NCI-H1417 (cell line): ENCODE measurements around the gene MMP24OS.

Source experiments
- DNase-seq, 3 experiments: peaks; one replicate each; lab custom pipeline; 2025; lab: John Stamatoyannopoulos, UW

Gene MMP24OS

DNA sequence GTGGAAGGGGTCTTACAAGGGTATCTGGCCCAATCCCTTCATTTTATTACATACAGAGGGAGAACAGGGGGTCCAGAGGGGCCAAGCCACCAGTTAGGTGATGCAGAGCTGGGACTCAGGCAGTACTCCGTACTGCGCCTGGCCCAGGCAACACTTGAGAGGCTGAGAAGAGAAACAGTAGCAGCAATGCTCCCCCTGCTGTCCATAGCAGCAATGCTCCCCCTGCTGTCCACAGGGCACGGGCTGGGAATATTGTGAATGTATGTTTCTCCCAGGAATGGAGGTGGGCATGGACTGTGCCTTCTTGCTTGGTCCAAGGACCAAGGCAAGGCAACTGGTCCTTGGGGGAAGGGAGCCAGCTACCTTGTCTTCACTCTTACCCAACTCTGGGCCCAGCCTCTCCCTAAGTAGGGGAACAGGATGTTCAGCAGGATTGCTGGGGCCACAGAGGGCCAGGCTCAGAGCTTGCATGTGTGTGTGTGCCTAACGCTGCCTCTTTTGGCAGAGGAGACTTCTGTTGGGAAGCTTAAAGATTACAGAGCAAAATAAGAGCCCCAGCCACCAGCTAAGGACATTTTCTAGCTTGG lies 29.1 kb upstream of the MMP24OS start:
- DNase-seq: peak; percentile 2 to 62 (median 25)

DNA sequence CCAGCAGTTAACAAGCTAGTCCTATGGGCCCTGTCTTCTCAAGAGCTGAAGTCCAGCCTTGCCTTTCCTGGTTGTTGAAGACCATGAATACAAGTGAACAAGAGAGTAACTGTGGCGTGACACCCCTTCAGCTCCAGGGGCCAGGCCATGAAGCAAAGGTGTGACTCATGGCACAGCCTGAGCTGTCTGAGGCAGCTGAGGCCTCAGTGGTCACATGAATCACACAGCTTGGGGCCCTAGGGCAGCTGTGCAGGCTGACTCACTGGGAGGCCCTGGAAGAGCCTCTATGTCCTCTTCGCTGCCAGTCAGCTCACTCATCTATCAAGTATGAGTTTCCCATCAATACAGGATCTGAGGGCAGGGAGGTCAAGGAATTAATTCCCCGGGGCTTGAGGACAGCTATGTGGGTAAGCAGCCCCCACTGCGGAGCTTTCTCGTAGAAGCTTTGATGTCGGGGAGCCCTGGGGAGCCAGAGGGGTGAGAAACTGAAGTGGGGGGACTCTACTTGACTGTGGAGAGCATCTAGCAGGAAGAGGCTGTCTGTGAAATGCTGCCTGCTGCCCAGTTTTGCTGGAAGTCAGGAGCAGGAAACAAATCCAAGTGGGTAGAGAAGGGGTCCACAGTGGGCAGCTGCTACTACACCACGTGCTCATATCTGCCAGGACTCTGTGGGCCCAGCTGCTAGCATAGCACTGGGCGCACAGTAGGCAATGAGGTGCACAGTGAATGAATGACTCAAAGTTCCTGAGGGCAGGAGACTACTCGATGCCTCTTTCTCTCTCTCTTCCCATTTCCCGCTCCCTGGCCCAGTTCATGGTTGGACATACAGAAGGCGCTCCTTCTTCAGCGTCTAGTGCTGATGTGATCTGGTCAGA lies 28.0 kb upstream of the MMP24OS start:
- DNase-seq: no peak

DNA sequence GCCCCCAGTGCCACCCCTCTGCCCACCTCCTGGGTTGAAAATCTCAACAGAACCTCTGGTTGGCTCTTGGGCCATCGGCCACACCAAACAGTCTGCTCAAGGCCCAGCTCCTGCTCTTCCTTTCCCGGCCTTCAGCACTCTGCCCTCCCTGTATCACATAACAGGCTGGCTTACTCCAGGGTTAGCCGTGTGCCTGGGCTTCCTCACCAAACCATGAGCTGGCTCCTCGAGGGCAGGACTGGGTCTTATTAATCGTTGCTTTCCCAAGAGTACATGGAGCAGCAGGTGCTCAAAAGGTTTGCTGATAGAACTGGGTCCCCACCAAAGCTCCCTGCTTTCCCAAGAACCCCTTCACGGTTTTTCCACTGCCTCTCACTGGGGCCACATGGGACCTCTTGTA lies 27.0 kb upstream of the MMP24OS start:
- no peak for DNase-seq

DNA sequence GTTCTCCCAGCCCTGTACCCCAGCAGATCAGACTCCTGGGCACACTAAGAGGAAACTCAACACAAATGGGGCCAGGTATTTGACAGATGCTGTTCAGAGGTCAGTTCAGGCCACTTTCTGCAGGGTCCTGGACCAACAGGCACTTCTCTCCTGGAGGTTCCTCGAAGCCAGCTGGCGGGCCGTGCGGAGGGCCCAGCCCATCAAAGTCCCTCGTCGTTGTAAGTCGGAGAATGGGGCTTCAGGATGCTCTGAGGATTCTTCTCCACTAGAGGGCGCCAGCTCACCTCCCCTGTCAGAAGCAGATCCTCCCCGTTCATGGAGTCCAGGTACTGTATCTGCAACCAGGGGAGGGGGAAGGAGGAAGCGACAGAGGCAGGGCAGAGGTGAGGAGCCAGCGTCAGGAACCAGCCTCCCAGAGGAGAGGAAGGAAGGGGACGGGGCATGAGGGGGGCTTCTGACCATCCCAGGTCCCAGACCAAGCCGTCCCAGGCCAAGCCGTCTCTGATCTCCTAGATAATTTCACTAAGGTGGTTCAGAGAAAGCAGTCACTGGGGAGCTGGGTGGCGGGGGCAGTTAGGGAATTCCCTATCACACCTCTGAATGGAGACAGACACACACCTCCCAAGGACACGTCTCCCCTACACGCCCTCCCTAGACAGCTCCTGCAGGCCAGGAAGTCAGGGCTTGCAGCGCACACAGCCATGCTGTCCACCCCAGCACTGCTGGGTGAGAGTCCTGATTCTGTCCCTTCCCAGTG lies 26.0 kb upstream of the MMP24OS start:
- peak; percentile 68 to 90 (median 74) for DNase-seq

DNA sequence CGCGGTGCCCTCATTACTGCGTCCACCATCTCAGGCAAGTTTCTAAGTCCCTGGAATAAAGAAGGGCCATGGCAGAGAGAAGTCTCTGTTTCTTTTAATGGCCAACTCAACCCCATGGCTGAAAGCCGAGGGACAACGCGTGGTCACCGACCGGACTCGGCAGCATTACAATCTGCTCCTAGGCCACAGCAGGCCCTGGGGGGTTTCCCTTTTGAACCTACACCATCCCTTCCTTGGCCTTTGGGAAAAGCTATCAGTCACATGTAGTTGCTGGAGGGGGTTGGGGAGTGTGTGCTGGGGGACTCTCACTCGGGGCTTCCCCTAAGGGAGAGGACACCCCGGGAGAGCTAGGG lies 25.4 kb upstream of the MMP24OS start:
- DNase-seq: no peak

DNA sequence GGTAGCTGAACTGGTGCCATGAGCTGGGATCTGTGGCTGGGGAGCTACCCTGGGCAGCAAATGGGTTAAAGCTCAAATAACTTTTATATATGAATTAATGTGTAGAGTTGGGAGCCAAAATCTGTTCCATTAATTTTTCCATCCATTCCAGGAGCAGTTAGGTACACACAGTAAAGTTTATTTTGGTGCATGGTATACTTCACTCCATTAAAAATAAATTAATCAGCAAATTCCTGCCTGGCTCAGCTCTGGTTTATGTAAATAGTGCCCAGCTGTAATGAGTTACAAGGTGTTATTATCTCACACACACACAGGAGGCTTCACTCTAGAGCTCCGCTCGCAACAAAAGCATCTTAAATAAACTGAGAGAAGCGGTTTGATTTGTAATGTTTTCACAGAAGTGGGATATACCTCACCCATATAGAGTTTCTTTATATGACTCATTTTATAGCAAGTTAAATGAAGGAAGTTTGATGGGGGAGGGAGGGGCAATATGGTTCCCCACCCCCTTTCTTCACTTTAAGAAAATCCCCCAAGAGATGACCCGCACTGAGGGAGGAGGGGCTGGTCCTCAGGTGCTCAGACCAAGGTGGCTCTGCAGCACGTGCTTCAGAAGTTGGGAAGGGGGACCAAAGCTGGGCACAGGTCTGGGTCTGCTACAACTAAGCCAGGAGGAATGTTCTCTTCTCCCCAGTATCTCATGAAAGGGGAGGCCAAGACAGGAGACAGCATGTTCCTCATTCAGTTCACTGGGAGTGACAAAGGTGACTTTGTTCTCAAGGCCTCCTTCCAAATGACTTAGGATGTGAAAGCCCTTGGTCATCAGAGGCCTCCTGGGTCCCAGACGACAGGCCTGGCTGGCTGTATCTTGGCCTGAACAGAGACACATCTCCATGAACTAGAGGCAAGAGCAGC lies 24.8 kb upstream of the MMP24OS start:
- DNase-seq: peak in 2 of 3 experiments; percentile 45 to 83

DNA sequence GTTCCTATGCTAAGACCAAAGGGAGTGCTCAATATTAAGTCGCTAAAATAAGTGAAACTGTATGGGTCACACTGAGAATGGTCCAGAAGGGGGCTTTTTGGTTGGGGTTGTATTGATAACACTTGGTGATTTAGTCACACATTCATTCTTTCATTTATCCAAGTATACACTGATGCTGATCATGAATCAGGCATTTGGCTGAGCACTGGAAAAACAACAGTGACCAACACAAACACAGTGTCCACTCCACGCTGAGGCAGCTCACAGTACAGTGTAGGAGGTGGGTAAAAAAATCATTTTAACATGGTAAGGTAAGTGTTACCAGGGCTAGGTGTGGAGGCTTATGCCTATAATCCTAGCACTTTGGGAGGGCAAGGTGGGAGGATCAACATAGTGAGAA lies 23.5 kb upstream of the MMP24OS start:
- DNase-seq: no peak

DNA sequence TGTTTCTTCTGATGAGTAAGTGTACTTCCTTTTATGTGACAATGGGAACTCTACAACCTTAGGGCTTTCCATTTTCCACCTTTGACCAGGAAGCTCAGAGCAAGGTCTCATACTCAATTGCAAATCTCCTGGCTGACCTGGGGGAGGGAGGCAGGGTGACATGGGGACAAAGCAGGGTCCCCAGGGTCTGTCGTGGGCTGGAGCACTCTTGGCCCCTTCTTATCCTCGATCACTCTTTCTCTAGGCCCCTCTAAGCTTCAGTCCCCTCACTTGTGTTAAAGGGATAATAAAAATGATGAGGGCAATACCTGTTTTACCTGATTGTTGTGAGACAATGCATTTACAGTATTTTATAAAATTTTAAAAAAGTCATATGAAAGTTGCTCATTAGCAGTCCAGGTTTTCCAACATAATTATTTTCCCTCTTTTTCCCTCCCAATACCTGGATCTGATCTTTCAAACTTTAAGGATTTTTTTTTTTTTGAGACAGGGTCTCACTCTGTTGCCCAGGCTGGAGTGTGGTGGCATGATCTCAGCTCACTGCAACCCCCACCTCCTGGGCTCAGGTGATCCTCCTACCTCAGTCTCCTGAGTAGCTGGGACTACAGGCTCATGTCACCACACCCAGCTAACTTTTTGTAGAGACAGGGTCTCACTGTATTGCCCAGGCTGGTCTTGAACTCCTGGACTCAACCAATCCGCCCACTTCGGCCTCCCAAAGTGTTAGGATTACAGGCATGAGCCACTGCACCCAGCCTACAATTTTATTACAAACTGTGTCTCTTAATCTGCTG lies 22.7 kb upstream of the MMP24OS start:
- no peak for DNase-seq

DNA sequence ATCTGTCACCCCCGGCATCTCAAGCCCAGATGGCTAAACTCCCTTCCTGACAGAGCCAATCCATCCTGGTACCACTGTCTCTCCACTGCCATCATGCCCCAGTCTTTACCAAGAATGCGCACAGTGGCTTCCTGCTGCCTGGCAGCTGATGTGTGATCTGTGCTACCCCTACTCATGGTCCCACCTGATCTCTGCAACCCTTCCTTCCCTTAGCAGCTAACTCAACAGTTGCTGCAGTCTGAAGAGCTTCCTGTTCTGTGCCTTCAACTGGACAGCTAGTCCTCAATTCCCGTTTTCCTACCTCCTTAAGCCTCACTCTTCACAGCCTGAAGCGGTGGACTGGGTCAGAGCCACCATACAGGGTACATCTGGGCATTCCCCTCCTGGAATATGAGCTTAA lies 21.9 kb upstream of the MMP24OS start:
- DNase-seq: no peak

DNA sequence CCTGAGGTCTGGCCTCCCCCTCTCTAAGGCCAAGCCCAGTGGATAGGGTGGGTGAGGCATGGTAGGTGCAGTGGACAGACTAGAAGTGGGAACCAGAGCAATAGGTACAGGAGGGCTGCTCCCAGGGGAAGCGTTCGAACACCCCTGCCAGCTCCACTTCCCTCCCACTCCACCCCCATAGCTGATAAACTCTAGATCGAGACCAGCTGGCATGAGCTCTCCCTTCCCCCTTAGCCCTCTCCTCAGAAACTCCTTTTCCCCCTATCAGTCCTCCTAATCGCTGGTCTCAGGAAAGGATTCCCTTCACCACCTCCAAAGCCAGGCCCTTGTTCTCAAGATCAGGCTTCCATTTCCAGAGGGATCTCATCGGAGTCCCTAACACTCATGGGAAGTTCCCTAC lies 20.3 kb upstream of the MMP24OS start:
- DNase-seq: no peak

DNA sequence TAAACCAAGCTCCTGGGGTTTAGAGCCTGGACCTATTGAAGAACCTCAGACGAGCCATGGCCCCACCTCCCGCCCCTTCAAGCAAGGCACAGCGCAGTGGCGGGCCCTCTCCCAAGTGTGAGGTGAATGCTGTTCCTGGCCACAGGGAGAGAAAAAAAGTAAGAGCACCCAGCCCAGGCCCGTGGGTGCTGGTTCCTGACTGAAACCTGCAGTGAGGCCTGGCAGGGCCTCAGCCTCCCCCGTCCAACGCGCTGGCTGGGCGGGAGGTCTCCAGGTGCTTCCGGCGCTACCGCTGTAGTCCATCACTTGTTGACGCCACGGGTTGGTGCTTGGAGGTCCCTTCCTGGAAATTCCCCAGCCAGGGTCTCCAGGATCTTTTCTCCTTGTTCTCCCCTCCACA lies 19.8 kb upstream of the MMP24OS start:
- no peak for DNase-seq

DNA sequence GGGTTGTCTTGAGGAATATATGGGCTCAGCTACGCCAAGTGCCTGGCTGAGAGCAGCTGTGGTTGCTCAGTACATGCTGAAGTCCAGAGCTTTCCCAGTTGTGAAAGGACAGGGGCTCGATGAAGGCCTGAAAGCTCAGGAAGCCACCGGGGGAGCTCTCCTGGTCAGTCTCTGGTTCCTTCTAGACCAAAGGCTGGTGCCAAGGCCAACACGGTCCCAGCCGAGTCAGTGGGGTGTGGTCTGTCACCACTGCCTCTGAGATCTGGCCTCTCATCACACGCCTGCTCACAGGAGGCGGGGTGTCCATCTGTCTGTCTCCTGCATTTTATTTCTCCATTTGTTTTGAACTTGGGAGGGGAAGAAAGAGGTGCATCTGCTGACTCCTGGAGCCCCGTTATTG lies 19.2 kb upstream of the MMP24OS start:
- no peak for DNase-seq

DNA sequence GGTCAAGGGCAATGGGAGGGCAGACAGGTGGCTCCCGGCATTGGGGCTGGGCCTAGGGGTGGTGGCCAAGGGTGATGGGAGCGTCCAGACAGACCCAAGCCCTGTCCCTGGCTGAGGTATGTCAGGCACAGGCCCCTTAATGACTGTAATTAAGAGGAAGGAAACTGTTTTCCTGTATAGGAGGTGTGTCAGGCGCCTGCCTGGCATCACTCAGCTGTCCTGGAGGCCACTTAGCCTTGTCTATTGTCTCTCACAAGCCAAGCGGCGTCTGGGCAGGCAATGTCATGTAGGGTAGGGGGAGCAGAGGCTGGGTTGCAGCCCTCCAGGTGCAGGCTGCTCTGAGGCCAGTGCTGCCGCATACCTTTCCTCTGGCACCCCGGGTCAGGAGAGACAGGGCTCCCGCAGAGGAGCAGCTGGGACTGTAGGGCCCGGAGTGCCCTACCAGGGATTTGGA lies 18.2 kb upstream of the MMP24OS start:
- peak in 2 of 3 experiments; percentile 74 to 95 for DNase-seq

DNA sequence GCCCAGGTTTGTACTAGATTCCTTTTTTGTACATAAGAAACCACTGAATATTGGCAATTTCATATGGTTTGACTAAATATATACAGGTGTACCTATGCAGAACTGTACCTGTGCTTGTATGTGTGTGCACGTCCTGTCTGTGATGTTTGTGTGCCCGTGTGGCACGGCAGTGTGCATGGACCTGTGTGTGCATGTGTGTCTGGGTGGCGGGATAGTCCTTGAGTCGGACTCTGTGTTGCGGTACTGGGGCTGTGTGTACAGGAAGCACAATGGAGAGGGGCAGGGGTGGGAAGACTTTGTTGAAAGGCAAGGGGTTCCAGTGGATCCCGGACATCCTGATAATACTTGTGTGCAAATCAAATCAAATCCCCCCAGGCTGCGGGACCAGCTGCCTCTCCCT lies 17.8 kb upstream of the MMP24OS start:
- DNase-seq: no peak

DNA sequence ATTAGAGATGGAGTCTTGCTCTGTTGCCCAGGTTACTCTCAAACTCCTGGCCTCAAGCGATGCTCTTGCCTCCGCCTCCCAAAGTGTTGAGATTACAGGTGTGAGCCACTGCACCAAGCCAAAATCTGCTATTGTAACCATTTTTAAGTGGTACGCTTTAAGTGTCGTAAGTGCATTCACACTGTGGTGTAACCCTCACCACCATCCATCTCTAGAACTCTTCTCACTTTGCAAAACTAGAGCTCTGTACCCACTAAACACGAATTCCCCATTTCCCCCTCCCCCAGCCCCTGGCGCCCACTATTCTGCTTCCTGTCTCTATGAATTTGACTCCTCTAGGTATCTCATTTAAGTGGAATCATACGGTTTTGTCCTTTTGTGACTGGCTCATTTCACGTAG lies 17.1 kb upstream of the MMP24OS start:
- no peak for DNase-seq

DNA sequence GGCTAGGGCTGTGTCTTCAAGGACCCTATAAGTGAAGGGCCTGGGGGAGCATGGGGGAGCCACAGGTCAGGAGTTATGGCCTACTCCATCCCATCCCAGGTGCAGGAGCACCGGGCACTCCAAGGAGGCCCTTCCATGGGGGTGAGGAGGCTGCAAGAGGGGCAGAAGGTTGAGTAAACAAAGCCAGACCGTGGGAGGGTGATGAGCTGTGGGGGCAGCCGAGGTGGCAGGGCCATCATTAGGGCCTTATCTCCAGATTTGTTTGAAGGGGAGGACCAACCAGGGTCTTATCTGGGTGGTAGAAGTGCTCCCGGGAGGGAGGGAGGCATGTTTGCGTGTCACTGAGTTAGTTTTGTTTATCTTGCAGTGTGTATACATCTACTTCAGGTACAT lies 16.4 kb upstream of the MMP24OS start:
- DNase-seq: no peak

DNA sequence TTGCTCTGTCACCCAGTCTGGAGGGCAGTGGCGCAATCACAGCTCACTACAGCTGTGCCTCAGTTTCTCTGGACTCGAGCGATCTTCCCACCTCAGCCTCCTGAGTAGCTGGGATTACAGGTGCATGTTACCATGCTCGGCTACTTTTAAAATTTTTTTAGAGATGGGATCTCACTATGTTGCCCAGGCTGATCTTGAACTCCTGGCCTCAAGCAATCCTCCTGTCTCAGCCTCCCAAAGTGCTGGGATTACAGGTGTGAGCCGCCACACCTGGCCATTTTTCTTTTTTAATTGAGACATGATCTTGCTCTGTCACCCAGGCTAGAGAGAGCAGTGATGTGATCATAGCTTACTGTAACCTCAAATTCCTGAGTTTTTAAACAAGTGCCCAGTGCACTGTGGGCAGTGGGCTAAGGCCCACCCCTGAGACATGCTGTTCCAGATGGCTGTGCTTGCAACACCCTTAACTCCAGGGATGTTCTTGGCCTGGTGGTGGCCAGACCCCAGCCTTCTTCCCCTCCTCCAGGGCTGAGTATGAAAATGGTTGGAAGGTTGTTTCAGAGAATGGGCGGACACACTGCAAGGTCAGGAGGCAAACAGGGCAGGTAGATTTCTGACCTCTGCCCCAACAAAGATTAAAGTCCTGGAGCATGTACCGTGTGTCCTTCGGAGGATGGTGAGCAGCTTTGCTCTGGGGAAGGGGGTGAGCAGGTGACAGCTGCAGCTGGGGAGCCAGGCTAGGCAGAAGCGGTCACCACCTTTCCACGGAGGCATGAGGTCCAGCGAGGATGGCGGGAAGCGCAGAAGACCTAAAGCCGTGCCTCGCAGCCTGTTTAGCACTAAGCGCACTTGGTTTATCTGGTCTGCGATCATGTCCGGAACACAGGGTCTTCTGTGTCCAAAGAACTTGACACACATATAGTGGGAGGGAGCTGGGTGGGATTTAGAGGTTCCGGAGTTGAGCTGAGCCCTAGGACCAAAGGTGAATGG lies 15.7 kb upstream of the MMP24OS start:
- no peak for DNase-seq

DNA sequence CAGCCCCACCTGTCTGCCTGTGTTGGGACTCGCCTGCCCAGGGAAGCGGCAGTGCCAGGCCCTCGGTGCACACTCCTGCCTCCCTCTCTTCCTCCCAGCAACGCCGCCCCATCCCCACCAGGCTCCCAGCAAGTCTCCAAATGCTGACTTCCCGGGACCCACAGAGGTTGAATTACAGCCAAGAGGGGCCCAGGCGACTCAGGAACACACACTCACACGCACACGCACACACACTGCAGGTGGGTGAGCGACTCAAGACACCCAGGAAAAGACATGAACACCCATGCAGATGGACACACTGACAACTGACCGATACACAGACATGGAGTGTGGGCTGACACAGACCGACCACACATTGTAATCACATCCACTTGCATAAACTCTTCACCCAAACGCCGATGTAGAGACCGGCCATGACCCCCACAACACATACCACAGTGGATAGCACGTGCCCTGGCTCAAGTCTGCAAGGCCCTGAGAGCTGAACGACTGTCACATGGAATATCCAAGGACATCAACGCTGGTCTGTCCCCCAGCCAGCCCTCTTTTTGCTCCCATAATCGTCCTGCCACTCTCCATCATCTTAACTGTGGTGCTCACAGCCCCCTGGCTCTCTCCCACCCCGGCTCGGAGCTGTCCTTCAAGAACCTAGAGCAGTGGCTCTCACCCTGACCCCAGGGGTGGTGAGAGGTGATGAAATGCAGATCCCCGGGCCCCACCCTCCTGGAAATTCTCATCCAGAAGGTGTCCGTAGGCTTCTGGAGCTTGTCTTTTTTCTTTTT lies 14.8 kb upstream of the MMP24OS start:
- no peak for DNase-seq
